Astrocyte of the spinal cord (primary cell): Measurements from ENCODE around the gene DPH1.
A peak's percentile ranks its signal among the peaks of the same experiment; 100 is the strongest.

Source experiments
- DNase-seq: peaks from one replicate; pipeline ENCODE4 v3.0.0; 2011; ENCODE audit warnings: low read depth, low spot score
- H3K4me3 ChIP-seq: 2 replicates; pipeline ENCODE4 v1.5.1; 2011; ENCODE audit warnings: low read depth, mild to moderate bottlenecking, low read length, moderate library complexity
- CTCF ChIP-seq: IDR thresholded peaks from 2 replicates; pipeline ENCODE4 v1.5.1; 2012; ENCODE audit warnings: low read depth, mild to moderate bottlenecking, low read length, inconsistent platforms
- in situ Hi-C: cut with HindIII; loops from 2 replicates; pipeline ENCODE4 v1.10.0; 2017; ENCODE audit warnings: low sequenced_read_pairs

The DPH1 gene

DNA sequence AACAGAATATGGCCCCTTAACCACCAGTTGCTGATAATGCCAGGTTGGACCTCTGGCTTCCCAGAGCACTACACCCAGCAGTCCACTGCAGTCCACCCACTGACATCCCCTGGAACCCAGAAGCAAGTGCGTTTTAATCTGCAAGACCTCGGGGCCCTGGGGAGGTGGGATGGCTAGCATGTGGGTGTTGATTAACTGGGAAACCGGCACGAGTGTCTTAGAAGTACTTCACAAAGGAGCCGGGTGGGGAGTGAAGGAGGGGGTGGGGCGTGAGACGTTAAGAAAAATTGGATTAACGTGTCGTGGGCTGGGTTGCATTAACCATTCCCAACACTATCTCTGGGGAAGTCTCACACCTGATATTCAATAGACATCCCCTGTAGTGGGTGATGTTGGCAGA, 18.9 kb downstream of the DPH1 start:
- in situ Hi-C loops = loop anchor here (25.0 kb wide), 1 partner anchor 137 kb away; no protein-coding TSS in a partner anchor
- no peak for TF ChIP-seq CTCF
- DNase-seq = no peak
- H3K4me3 ChIP-seq = peak overlapping the region; percentile 63

- in situ Hi-C loops = loop anchor here (25.0 kb wide), 1 partner anchor 137 kb away; no protein-coding TSS in a partner anchor
- peak overlapping the region; percentile 63 for H3K4me3 ChIP-seq
- peak; percentile 80 for DNase-seq
- TF ChIP-seq CTCF = no peak
These were observed 19.7 kb downstream of the DPH1 start for GRCh38 chr17:2049333-2050299.

- TF ChIP-seq CTCF = no peak
- peak; percentile 70 for DNase-seq
These were observed 20.5 kb downstream of the DPH1 start for GRCh38 chr17:2050300-2051060.

GRCh38 chr17:2051061-2051932, 21.3 kb downstream of the DPH1 start:
- H3K4me3 ChIP-seq = no peak overlapping the region
- TF ChIP-seq CTCF = no peak
- DNase-seq = peak; percentile 61
- in situ Hi-C loops = no loop called here

More at GRCh38 chr17:2050300-2051060, 20.5 kb downstream of the DPH1 start:
- peak overlapping the region; percentile 35 for H3K4me3 ChIP-seq
- in situ Hi-C loops = no loop called here

- no peak overlapping the region for H3K4me3 ChIP-seq
- no peak for TF ChIP-seq CTCF
- no peak for DNase-seq
- in situ Hi-C loops = no loop called here
These were observed 22.1 kb downstream of the DPH1 start for GRCh38 chr17:2051933-2052559.
